Measurements from ENCODE around the gene BPI.
"Not testable (repeated sequence)": the region's sequence is repeated elsewhere in the genome, so short reads cannot be mapped to it uniquely, and the experiment has no call there.

The BPI gene

GRCh38 chr20:38358556-38358955, 54.6 kb downstream of the BPI start:
- CTCF ChIA-PET = no interaction called here
- H3K4me3 Mint-ChIP-seq = no peak overlapping the region
- no peaks in the 10 kb centered on the region for H3K36me3 Mint-ChIP-seq
- H3K9me3 Mint-ChIP-seq = no peaks in the 10 kb centered on the region
- H3K27ac Mint-ChIP-seq = no peak overlapping the region
- H3K4me1 Mint-ChIP-seq = peaks cover 5% of the 10 kb centered on the region
- no peak for DNase-seq
- peaks cover 7% of the 10 kb centered on the region for H3K27me3 Mint-ChIP-seq

DNA sequence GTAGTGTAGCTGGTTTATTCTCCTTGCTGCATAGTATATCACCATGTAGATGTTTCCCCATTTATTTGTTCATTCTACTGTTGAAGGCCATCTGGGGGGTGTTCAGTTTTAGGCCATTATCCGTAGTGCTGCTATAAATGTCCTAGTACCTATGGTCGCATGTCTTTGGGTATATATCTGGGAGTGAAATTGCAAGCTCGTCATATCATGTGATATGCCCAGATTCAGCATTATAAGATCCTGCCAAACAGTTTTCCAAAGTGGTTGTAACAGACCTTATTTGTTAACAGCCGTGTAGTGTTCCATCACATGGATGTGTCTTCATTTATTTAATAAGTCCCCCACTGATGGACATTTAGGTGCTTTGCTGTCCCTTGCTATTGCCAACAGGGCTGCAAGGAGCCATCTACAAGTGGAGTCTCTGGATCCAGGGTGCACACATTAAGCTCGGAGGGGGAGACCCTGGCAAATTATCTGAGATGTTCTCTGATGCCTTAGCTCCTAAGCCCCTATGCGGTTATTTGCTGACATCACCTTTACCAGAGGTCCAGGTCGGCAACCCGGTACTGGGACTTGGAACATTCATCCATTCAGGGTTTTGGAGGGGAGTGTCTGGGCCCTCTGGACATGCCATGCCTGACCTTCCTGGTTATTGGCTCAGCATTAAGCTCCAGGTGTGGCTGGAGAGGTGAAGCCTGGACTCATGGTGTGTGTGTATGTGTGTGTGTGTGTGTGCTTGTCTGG, 59.2 kb downstream of the BPI start:
- no peak for DNase-seq
- no peaks in the 10 kb centered on the region for H3K9me3 Mint-ChIP-seq
- H3K27me3 Mint-ChIP-seq = peaks cover 5% of the 10 kb centered on the region
- no peaks in the 10 kb centered on the region for H3K36me3 Mint-ChIP-seq
- CTCF ChIA-PET = interaction anchor here (0.5 kb wide), 1 partner anchor 146 kb away, joined by 3 read pairs; no protein-coding TSS in a partner anchor
- H3K4me3 Mint-ChIP-seq = no peak overlapping the region
- no peaks in the 10 kb centered on the region for H3K4me1 Mint-ChIP-seq
- no peak overlapping the region for H3K27ac Mint-ChIP-seq

GRCh38 chr20:38369389-38369788, 65.4 kb downstream of the BPI start:
- Mint-ChIP-seq H3K27me3 (no peaks in the 10 kb centered on the region), H3K36me3 (no peaks in the 10 kb centered on the region), H3K4me1 (no peaks in the 10 kb centered on the region), H3K9me3 (no peaks in the 10 kb centered on the region), H3K27ac (no peak overlapping the region), H3K4me3 (no peak overlapping the region)
- CTCF ChIA-PET = no interaction called here
- no peak for DNase-seq

DNA sequence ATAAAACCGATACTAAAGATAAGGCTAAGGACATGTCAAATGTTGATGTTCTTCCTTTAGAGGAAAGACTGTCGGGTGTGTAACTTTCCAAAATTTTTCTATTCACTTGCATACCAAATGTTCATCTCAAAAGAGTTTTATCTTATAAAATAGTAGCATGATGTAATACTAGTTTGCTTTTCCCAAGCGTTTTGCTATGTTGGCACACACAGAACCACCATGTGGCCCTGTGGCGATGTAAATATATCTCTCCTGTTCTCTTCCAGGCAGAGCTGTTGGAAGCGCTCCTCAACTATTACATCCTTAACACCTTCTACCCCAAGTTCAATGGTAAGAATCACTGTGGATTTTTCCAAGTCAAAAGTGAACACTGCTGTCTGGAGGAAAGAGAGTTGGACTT, 68.8 kb downstream of the BPI start:
- H3K36me3 Mint-ChIP-seq = no peaks in the 10 kb centered on the region
- no peak for DNase-seq
- no peaks in the 10 kb centered on the region for H3K4me1 Mint-ChIP-seq
- H3K27me3 Mint-ChIP-seq = no peaks in the 10 kb centered on the region
- CTCF ChIA-PET = no interaction called here
- no peaks in the 10 kb centered on the region for H3K9me3 Mint-ChIP-seq
- H3K27ac Mint-ChIP-seq = no peak overlapping the region
- no peak overlapping the region for H3K4me3 Mint-ChIP-seq

DNA sequence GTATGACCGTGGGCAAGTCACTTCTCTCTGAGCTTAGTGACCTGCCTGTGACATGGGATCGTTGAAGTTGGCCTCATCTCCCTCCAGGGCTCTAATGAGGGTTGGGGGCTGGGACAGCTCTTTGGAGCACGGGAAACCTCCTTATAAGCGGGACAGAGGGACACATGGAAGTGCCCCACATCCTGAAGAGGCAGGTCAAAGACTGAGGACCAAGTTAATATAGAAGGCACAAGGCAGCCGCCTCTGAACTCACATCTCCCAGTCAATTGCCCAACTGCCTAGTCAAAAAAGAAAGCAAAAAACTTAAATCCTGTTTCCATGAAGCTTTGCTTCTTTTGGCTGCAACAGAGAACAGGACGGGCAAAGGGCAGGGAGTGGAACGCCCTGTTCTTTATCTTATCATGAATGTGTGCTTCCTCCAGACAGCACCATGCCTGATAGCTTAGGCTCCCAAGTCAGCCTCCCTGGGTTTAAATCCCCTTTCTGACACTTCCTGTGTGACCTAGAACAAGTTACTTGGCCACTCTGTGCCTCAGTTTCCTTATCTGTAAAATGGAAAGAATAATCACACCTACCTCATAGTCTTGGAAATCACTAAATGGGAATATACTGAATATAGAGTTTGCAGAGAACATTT, 69.4 kb downstream of the BPI start:
- CTCF ChIA-PET = no interaction called here

GRCh38 chr20:38373898-38374297, 69.9 kb downstream of the BPI start:
- H3K4me3 Mint-ChIP-seq = no peak overlapping the region
- H3K27ac Mint-ChIP-seq = no peak overlapping the region
- no peaks in the 10 kb centered on the region for H3K36me3 Mint-ChIP-seq
- no peak for DNase-seq
- no peaks in the 10 kb centered on the region for H3K27me3 Mint-ChIP-seq
- no peaks in the 10 kb centered on the region for H3K4me1 Mint-ChIP-seq
- H3K9me3 Mint-ChIP-seq = no peaks in the 10 kb centered on the region
- CTCF ChIA-PET = interaction anchor here (0.7 kb wide), 1 partner anchor 459 kb away, joined by 3 read pairs; no protein-coding TSS in a partner anchor

More for the DNA sequence above, 69.4 kb downstream of the BPI start:
- Mint-ChIP-seq H3K27me3 (no peaks in the 10 kb centered on the region), H3K27ac (no peak overlapping the region), H3K4me3 (no peak overlapping the region), H3K9me3 (no peaks in the 10 kb centered on the region), H3K36me3 (no peaks in the 10 kb centered on the region), H3K4me1 (no peaks in the 10 kb centered on the region)
- no peak for DNase-seq

- Mint-ChIP-seq H3K27ac (no peak overlapping the region), H3K4me1 (no peaks in the 10 kb centered on the region), H3K4me3 (no peak overlapping the region), H3K36me3 (no peaks in the 10 kb centered on the region), H3K27me3 (peaks cover 3% of the 10 kb centered on the region), H3K9me3 (no peaks in the 10 kb centered on the region)
- no peak for DNase-seq
- CTCF ChIA-PET = no interaction called here
Observed at GRCh38 chr20:38377039-38377685, 73.2 kb downstream of the BPI start.

- H3K9me3 Mint-ChIP-seq, H3K4me1 Mint-ChIP-seq, H3K36me3 Mint-ChIP-seq, H3K27me3 Mint-ChIP-seq, CTCF ChIA-PET, DNase-seq, H3K27ac Mint-ChIP-seq, H3K4me3 Mint-ChIP-seq: not testable (repeated sequence)
Observed at GRCh38 chr20:38377838-38378237, 73.9 kb downstream of the BPI start.

DNA sequence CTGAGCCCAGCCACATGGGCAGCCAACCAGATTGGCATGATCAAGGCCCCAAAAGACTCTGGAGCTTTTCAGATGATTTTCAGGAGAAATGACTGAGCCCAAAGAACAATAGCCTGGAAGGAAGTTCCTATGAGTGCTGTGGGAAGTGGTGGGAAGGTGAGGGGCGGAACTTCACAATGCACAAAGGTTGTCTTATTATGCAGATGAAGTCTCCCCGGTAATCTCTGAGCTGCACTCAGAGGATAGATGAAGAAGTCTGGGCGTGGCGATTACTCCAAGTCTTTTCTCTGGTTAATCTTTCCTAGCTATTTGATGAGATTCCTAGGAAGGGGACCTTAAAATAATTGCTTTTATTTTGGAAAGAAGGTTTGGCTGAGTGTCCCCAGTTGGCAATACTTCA, 79.2 kb downstream of the BPI start:
- Mint-ChIP-seq H3K27ac (no peak overlapping the region), H3K36me3 (no peaks in the 10 kb centered on the region), H3K27me3 (peaks cover 14% of the 10 kb centered on the region), H3K4me3 (no peak overlapping the region), H3K4me1 (peaks cover 3% of the 10 kb centered on the region), H3K9me3 (peaks cover 4% of the 10 kb centered on the region)
- CTCF ChIA-PET = no interaction called here
- no peak for DNase-seq

DNA sequence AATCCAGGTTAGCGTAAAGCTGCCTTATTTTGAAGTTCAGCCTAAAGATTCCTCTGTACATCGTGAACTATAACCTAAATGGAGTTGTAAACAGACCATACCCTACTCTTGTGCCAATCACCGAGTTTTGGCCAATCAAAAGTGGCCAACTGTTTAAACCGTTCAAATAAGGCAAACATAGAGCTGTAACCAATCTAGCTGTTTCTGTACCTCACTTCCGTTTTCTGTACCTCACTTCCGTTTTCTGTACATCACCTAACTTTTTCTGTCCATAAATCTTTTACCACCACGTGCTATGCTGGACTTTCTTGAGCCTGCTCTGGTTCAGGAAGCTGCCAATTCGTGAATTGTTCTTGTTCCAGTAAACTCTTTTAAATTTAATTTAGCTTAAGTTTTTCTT, 82.0 kb downstream of the BPI start:
- Mint-ChIP-seq H3K9me3 (peaks cover 4% of the 10 kb centered on the region), H3K4me3 (no peak overlapping the region), H3K4me1 (peaks cover 3% of the 10 kb centered on the region), H3K36me3 (no peaks in the 10 kb centered on the region), H3K27ac (no peak overlapping the region), H3K27me3 (peaks cover 14% of the 10 kb centered on the region)
- DNase-seq = no peak
- CTCF ChIA-PET = no interaction called here

GRCh38 chr20:38386851-38387250, 82.9 kb downstream of the BPI start:
- H3K4me3 Mint-ChIP-seq = no peak overlapping the region
- H3K4me1 Mint-ChIP-seq = peaks cover 3% of the 10 kb centered on the region
- H3K36me3 Mint-ChIP-seq = no peaks in the 10 kb centered on the region
- H3K27ac Mint-ChIP-seq = no peak overlapping the region
- H3K9me3 Mint-ChIP-seq = peaks cover 4% of the 10 kb centered on the region
- CTCF ChIA-PET = no interaction called here
- H3K27me3 Mint-ChIP-seq = peaks cover 14% of the 10 kb centered on the region
- DNase-seq = no peak
